GM19240 (cell line): Measurements from ENCODE around the gene COX7A2.

Experiments
- DNase-seq: peaks from one replicate; pipeline ENCODE4 v3.0.0; 2011; ENCODE audit warnings: low spot score; ENCODE audit not compliant: insufficient read length

COX7A2 gene, protein sequence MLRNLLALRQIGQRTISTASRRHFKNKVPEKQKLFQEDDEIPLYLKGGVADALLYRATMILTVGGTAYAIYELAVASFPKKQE

DNA sequence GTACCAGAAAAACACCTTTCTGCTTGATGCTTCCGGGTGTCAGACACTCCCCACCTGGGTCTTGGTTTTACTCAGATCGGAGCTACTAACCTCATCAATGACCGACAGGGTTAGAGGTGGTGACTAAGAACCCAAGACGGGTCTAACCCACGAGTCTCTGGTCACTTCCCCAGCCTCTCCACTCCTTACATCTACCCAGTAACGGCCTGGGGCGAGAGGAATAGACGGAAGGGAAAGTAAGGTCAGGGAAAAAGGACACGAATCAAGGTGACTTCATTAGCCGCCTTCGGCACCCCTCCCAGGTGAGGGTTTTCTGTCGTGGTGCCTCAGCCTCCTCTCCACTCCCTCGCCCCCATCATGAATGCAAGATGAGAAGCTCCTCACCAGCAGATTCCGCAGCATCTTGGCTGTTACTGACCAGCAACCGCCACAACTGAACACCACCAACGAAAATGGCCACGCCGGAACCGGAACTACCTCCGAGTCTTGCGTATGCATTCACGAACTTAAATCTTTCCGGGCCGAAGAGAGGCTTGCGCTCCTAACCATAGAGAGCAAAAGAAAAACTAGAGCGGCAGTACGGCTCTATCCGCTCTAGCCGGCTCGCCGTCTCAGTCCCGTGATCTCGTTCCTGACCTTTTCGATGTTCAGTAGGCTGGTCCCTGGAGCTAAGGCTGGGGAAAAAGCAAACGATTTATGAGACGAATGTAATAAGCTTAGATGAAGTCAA lies at the start of gene COX7A2:
TSS of gene COX7A2 (minus strand) at position 469 of the 730 bp plus-strand sequence. CDS start at position 402, 67 bp downstream.
- DNase-seq, result peak; percentile 29

DNA sequence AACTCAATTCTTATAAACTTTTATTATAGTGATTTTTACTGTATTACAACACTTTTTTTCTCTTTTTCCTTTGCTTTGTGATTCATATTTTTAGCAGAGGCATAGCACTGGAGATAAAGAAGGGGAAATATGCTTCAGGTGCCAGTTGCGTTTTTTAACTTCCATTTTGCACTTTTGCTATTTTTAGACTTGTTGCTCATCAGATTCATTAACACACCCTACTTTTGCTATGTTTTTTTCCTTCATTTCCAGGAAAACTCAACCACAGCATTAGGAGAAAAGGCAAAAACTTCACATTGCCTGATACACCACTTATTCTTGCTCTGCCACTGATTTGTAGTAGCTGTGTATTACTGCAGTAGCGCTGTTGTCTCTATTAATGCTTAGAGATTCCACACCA lies 49.0 kb upstream of the COX7A2 start:
- DNase-seq, result no peak

DNA sequence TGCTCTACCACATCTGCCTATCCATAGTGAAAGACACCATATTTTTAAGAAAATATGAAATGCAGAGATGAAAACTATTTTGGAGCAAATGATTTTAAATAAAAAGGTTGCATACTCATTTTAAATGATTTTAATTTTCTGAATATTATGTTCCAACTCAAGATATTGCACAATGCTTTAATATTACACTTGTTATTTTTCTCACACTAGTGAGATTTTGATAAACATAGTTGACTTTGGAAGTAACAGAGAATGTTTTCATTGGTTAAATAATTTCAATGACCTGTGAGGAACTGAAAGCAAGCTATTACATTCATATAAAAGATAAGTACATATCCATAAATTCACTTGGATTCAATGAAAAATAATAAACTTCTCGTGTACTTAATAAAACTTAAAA lies 48.1 kb upstream of the COX7A2 start:
- no peak for DNase-seq

DNA sequence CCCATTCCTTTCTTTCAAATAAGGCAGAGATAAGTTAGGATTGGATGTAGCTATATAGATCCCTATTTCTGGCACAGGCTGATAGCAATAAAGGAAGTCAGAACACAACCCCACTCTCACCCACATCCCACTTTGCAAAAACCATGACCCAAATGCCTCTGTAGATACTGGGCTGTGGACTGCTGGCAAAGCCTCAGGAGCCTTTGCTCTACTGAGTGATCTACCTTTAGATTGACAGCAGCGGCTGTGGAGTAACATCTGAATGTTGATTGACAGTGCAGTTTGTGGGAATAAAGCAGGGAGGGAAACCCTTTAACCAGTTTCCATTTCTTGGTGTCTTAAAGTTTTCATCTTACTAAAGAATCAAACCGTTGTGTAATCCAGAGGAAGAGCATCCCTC lies 47.7 kb upstream of the COX7A2 start:
- DNase-seq, result no peak

DNA sequence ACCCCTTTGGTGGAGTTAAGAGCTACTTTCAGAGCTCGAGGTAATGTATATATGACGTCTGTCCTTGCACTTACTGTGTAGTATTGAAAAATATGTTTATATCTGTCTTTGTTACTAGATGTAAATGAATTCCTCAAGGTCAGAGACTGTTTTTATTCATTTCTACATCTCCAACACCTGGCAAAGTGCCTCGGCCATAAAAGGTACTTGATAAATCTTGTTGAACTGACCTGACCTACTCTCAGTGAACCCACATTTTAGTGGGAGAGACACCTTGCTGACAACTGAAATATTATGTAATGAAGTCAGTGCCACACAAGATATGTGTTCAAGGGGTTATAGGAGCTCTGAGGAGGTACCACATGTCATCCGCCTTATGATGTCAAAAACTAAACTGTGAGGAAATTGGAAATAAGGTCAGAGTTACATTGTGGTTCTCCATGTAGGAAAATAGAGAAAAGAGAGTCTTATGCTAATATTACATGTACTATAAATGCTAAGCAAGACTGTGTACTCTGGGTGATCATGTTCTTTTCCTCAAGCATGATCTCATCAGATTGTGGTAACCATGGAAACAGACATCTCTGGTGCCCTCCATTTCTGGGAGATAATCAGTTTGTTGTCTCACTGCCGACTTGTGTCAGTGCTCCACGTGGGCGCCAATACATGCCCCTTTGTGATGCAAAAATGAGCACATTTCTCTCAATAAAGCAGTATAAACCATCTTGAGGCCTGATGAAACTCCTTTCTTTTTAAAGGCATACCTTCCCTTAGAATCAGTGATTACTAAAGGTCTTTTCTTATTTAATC lies 46.7 kb upstream of the COX7A2 start:
- DNase-seq, result no peak

DNA sequence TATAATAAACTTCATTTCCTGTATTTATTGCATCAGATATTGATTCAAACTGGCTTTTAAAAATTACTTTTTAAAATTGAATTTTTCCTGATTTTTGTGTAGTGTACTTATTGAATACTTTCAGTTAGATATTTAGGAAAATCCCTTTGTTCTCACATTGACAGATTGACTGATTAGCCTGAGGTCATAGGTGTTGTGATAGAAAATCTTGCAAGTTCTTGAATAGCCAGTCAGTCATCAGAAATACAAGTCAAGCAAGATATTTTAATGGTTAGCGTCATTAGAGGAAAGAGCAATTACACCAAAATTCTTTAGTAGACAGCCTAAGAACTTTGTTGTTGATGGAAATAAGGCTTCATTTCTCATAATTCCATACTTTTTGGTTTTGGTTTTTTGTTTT lies 44.4 kb upstream of the COX7A2 start:
- no peak for DNase-seq

DNA sequence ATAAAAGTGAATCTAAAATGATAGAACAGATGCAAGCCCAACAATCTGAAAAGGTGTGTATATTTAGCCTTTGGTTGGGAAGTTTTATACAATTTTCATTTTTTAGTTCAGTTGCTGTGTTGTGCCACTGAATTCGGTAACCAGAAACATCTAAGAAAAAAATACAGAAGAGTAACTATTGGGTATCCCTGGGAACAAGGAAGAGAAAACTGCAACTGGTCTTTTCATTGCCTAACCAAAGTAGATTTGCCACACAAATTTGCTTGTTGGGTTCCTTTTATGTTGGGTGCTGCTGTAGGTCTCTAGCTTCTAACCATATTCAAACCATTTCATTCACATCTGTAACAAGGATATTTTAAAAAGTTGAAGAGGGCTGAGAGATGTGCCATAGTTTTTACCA lies 43.8 kb upstream of the COX7A2 start:
- no peak for DNase-seq

DNA sequence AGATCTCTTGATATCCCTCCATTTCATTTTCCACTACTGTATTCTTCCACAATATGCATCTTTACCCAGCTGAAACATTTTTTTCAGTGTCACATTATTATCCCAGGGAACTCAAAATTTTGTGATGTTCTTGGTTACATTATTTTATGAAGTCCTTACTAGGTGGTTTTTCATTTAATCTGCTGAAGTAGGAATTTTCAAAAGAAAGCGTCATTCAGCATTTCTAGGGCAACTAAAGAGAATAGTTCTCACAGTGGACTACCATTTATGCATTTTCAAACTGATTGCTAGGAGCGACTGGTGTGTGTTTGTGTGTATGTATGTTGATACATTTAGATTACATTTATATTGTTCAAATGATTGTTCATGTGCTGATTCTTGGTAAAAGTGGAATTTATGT lies 43.4 kb upstream of the COX7A2 start:
- no peak for DNase-seq

DNA sequence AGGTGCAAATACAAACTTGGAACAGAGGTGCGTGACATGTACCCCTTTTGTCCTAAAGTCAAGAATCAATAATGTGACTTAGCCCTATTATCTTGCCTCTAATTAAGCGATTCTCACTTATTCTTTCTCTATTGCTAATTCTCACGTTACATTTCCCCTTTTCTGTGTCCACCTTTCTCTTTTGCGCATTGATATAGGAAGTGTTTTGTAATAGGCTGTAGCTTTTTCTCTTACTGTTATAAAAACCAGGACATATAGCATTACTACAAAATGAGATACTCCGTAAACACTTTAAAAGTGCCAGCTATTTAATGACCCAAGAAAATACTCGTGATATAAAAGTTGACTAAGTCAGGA lies 41.7 kb upstream of the COX7A2 start:
- DNase-seq, result no peak

DNA sequence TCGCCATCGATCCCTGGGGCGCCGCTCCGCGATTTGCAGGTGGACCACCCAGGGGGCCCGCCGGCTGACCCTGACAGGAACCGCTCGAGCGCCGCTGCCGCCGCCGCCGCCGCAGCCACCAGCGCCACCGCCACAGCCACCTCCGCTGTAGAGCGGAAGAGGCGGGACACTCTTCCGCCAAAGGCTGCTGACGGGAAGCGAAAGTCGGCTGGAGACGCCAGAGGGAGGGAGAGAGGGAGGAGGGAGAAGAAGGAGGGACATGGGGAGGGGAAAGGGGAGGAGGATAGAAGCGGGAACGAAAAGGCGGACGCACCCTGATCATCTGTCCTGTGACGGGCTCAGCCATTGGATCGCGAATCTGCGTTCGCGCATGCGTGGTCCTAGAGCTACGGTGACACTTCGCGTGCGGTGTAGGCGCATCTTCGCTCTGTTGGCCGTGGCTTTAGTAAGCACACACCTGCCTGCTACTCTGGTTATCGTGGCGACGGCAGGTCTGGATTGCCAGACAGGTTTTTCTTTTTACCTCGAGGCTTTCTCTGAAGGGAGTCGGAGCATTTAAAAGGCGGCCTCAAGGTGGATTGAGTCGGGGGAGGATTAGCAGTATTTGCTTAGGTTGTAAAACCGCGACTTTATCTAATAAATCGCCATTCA lies 41.2 kb upstream of the COX7A2 start, which contains the start of gene TMEM30A:
TSS of gene TMEM30A (minus strand) at position 161 of the 651 bp plus-strand sequence. CDS start at position 7, 154 bp downstream.
- peak; percentile 74 for DNase-seq

DNA sequence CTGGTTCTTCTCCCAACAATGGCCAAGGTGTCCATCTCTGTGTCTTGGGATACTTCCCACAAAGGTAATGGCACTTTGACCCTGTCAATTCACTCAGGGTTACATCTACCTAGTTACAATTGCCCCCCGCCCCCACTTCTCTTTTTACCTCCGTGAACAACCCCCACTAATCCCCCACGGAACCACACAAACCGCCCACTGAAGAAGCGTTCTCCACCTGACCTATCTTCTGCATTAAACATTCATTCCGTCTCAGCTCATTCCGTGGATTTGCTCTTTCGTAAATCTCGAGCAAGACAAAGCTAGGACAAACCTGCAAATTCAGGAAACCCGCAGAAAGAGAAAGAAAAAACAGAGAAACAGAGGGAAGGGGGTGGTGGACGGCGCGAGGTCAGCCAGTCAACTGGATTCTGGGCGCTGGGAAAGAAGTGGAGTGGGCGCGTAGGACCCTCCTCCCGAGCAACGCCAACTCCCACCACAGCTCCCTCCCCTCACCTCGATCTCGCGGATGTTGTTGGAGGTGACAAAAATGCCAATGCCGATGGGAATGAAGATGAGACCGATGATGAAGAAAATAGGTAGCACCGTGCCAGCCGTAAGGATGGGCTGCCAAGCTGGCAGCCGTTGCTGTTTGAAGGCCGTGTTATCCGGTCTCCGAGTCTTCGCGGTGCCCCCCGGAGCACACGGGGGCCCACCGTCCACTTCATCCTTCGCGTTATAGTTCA lies 40.5 kb upstream of the COX7A2 start:
- DNase-seq, result no peak

DNA sequence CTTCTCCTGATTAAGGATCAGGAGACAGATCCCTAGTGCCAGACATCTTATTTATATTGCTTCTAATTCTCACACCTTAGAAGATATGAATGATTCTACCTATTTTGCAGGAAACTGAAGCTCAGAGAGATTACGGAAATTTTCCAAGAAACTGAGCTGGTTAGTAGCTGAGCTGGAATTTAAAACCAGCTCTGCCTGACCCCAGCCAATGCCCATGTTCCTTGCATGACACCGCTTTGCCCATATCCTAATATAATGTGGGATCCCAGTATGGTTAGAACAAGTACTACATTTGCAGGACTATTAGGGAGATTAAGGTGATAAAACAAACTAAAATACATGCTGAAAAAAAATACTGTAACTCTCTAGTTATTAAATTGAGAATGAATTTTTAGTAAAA lies 39.1 kb upstream of the COX7A2 start:
- no peak for DNase-seq

DNA sequence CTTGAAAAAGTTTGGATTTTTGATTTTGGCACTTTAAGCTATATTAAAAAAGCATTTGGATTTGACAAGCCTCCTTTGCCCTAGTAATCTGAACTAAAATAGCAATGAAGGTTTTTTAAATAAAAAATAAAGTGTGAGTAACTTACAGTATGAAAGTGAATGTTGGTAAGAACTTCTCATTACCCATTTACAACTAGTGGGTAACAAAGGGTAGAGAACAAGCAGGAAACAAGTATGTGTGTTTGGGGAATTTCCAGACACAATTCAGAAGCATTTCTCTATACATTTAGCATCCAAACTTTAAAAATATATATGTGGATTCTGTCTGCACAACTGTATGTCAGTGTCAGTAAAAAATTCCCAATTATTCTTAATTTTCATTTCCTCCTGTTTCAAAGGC lies 38.1 kb upstream of the COX7A2 start:
- DNase-seq, result no peak

DNA sequence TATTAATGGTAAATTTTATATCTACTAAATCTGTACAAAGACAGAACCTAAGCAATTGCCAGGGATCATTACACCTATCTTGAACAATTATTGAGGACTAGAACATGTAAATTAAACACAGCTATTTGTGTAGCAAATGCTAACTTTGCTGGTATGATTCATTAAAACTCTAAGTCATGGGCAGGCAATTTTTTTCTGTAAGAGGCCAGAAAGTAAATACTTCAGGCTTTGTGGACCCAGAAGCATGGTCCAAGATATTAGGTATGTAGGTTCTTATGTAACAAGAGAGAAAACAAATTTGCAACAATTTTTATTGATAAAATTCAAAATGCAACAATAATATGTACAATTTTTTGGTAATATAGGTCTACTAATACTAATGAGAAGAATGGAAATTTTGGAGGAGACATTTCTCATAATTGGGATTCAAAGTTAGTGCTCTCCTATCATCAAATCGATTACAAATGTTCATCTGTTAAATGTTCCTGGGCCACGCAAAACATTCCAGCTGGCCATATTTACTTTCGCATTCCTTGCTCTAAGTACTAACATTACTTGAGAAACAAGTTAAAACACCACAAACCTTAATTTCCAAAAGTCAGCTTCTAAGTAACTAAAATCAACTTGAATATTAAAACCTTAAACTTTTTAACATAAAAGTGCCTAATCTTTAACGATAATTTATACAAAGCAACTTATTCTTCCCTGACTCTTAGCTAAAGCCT lies 36.7 kb upstream of the COX7A2 start:
- no peak for DNase-seq

DNA sequence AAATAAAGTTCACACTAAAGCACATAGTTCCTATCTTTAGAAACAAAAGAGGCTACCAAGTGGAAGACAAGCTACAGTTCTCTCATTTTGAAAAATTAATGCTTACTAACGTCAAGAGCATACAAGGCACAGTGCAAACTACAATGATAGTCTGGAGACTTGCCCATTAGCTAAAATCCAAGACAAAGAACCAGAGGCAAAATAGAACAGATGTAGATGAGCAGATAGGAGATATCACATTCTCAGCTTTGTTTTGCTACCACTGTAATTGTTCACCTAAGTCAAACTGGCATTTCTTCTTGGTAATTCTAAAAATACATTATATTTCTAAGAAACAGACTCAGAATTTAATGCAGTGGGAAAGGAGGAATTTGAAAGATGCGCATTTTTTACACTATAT lies 35.8 kb upstream of the COX7A2 start:
- no peak for DNase-seq

DNA sequence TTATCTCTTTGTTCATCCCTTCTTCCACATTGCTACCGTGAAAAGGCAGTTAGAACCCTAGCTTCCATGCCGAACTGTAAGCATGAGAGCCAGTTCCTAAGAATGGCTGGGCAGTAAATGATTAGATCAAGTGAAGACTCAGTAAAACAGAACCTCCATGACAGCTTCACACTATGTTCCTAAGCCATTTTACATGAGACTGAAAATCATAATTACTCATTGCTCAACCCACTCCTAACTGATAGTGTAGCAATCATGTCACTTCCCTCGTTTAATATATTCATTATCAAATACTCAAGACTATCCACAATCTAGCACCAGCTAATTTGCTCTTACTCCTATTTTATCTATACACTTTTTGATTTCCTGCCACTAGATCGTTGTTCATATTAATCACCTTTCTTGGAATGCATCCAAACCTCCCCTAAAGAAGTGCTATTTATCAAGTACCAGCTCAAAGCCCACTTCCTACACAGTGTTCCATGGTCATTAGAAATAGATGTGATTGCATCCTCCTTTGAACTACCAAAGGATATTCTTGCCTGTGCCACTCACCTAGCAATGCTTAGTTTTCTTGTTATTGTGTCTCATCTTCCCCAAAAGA lies 35.0 kb upstream of the COX7A2 start:
- no peak for DNase-seq

DNA sequence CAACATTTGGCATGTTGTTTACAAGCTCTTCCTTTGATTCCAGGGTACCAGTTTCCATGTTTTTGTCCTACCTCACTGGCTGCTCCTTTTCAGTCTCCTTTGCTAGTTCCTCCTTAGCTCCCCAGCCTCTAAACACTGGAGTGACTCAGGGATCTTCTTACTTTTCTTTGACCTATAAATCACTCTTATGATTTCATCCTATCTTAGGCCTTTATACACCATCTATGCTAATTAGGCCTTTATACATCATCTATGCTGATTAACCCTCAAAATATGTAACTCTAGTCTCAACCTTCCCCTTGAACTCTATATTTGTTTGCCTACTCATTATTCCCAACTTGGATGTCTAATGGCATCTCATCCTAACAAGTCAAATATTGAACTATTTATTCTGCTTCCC lies 31.5 kb upstream of the COX7A2 start:
- no peak for DNase-seq

DNA sequence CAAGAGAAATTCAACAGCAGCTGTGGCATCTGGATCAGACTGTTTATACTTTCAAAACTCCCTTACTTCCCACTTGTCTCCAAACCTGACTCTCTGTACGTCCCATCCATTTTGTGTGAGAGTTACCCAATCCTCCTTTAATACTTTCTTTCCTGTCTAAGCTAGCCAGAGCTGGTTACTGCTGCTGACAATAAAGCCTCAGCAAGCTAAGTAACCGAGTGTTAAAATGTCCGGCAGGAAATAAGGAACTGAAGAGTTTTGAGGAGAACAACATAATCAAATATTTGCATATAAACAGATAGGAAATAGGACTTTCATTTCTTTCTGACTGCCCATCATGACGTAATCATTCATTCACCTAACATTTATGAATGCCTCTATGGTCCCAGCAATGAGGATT lies 29.4 kb upstream of the COX7A2 start:
- no peak for DNase-seq

DNA sequence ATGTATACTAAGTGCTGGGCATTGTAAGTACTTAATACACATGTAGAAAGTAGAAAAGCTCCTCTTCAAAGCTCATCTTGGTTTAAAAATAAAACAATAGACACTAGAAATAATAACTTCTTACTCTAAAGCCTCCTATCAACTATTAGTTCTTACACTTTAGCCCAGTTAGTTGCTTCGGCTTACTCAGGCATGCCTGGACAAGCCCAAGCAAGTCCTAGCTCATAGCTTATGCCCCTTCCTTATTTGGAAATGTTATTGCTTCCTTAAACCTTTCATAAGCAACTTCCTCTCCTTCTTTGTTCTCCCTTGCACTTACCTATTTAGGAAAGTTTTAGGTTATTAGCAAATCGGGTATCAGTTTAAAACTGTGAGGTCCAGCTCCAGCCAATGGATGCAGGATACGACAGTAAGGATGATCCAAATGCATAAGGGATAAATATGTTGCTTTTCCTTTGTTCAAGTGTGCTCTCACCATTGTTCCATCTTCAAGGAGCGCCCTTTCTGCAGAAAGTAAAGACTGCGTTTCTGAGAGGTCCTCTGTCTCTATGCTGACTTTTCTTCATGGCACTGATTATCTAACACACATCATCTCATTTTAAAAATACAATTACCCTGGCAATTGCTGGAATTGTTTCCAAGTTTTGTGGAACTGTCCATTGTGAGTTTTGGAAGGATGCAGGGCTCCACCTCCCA lies 28.7 kb upstream of the COX7A2 start:
- DNase-seq, result no peak

DNA sequence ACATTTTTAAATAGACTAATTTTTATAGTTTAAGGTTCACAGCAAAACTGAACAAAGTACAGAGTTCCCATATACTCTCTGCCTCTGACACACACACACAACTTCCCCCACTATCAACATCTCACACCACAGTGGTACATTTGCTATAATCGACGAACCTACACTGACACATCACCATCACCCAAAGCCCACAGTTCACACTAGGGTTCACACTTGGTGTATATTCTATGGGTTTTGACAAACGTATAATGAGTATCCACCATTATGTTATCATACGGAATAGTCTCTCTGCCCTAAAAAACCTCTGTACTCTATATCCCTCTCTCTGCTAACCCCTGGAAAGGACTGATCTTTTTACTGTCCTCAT lies 25.4 kb upstream of the COX7A2 start:
- no peak for DNase-seq
